Suprapubic skin (tissue), 4 donors: ENCODE data around the gene AVPI1. TPM values are rescaled to one million over a fixed set of nuclear protein-coding genes. Genes with fewer than 3 reads are reported as not detected.

Experiments used
- DNase-seq, 2 donors: peaks; one replicate each; pipeline ENCODE4 v3.0.0-alpha.2; 2019; ENCODE audit warnings: low spot score in 2 of 2
- H3K27ac ChIP-seq: fragments of 200-600 bp; sonication (generic); one replicate; pipeline ENCODE4 v1.5.1; 2019
- H3K27me3 ChIP-seq: fragments of 200-600 bp; sonication (generic); one replicate; pipeline ENCODE4 v1.5.1; 2019
- H3K36me3 ChIP-seq: fragments of 200-600 bp; sonication (generic); one replicate; pipeline ENCODE4 v1.5.1; 2019
- H3K4me1 ChIP-seq: fragments of 200-600 bp; sonication (generic); one replicate; pipeline ENCODE4 v1.5.1; 2019
- H3K4me3 ChIP-seq: fragments of 200-600 bp; sonication (generic); one replicate; pipeline ENCODE4 v1.5.1; 2019; ENCODE audit warnings: mild to moderate bottlenecking
- H3K9me3 ChIP-seq: fragments of 200-600 bp; sonication (generic); one replicate; pipeline ENCODE4 v1.5.1; 2019
- CTCF ChIP-seq, 2 donors: fragments of 200-600 bp in 1 of 2; fragments of 450-650 bp in 1 of 2; sonication (generic) in 1 of 2; IDR thresholded peaks; one replicate each; pipeline ENCODE4 v1.5.1; 2016 to 2019; ENCODE audit warnings: antibody characterized with exemption in 2 of 2, mild to moderate bottlenecking in 1 of 2, moderate library complexity in 1 of 2
- EP300 ChIP-seq: sonication (generic); formaldehyde crosslinking; IDR thresholded peaks from one replicate; pipeline ENCODE4 v1.6.1; 2017; ENCODE audit warnings: antibody characterized with exemption
- POLR2A ChIP-seq, 2 donors: fragments of 450-650 bp; IDR thresholded peaks; one replicate each; pipeline ENCODE4 v1.6.1; 2017; ENCODE audit warnings: antibody characterized with exemption in 2 of 2, mild to moderate bottlenecking in 2 of 2, moderate library complexity in 2 of 2
- POLR2AphosphoS5 ChIP-seq, 3 donors: sonication (generic); formaldehyde crosslinking; IDR thresholded peaks; one replicate each; pipeline ENCODE4 v1.6.1; 2017; ENCODE audit warnings: antibody characterized with exemption in 3 of 3
- WGBS: methylation state at CpG from one replicate; pipeline ENCODE4 v1.1.5; 2018; 5-methylcytosine and 5-hydroxymethylcytosine counted together
- total RNA-seq, 4 donors: library from RNA; depleted of rRNA; stranded (reverse); fragments of >200 nt; gene quantifications; one replicate each; pipeline ENCODE4 v1.1.0, GENCODE V29; 2016

AVPI1 gene
- total RNA-seq, 4 donors from 2014 or later: 118 to 178 (median 142) TPM

GRCh38 chr10:97635577-97635976 lies 51.5 kb downstream of the AVPI1 start:
- no peaks in the 10 kb centered on the region for H3K27me3 ChIP-seq
- TF ChIP-seq POLR2AphosphoS5 (IDR thresholded peaks at IDR 0.05): no peak
- TF ChIP-seq POLR2A (IDR thresholded peaks at IDR 0.05): no peak
- no peak for TF ChIP-seq CTCF (IDR thresholded peaks at IDR 0.05)
- TF ChIP-seq EP300: no peak
- H3K36me3 ChIP-seq: no peaks in the 10 kb centered on the region
- 93% methylated on average over 1 of the region's 1 CpG for WGBS
- H3K27ac ChIP-seq: no peak overlapping the region
- no peak overlapping the region for H3K4me3 ChIP-seq
- no peak for DNase-seq
- no peaks in the 10 kb centered on the region for H3K9me3 ChIP-seq
- peaks cover 9% of the 10 kb centered on the region for H3K4me1 ChIP-seq

- no peaks in the 10 kb centered on the region for H3K36me3 ChIP-seq
- TF ChIP-seq POLR2A (IDR thresholded peaks at IDR 0.05) (no peak), POLR2AphosphoS5 (IDR thresholded peaks at IDR 0.05) (no peak), CTCF (IDR thresholded peaks at IDR 0.05) (no peak), EP300 (no peak)
- WGBS: 80% methylated on average over 8 of the region's 8 CpGs
- peak overlapping the region; percentile 85 for H3K4me3 ChIP-seq
- H3K9me3 ChIP-seq: no peaks in the 10 kb centered on the region
- H3K4me1 ChIP-seq: peaks cover 6% of the 10 kb centered on the region
- DNase-seq: no peak
- H3K27ac ChIP-seq: no peak overlapping the region
- no peaks in the 10 kb centered on the region for H3K27me3 ChIP-seq
Measured at GRCh38 chr10:97633921-97634320, 53.1 kb downstream of the AVPI1 start.

GRCh38 chr10:97632949-97633884 lies 53.8 kb downstream of the AVPI1 start, which contains the start of gene MORN4:
MORN4 (minus strand) TSS chr10:97633500; CDS start chr10:97619653, 13,847 bp downstream.
- TF ChIP-seq POLR2AphosphoS5 (IDR thresholded peaks at IDR 0.05): peak in 1 of 3 donors; percentile 19
- no peak for TF ChIP-seq POLR2A (IDR thresholded peaks at IDR 0.05)
- peak; percentile 97 to 98 for DNase-seq
- Histone ChIP-seq H3K27ac (no peak within 1 kb of the TSS), H3K36me3 (no peaks in the 10 kb centered on the region), H3K4me1 (peaks cover 6% of the 10 kb centered on the region), H3K9me3 (no peaks in the 10 kb centered on the region), H3K4me3 (peak within 1 kb of the TSS; percentile 85), H3K27me3 (no peaks in the 10 kb centered on the region)
- 4% methylated on average over 47 of the region's 62 CpGs for WGBS

GRCh38 chr10:97631098-97631497 lies 55.9 kb downstream of the AVPI1 start:
- Histone ChIP-seq H3K36me3 (no peaks in the 10 kb centered on the region), H3K4me1 (peaks cover 6% of the 10 kb centered on the region), H3K27ac (no peak overlapping the region), H3K9me3 (no peaks in the 10 kb centered on the region), H3K4me3 (no peak overlapping the region), H3K27me3 (no peaks in the 10 kb centered on the region)
- no peak for TF ChIP-seq EP300
- TF ChIP-seq POLR2A (IDR thresholded peaks at IDR 0.05): no peak
- TF ChIP-seq CTCF (IDR thresholded peaks at IDR 0.05): no peak
- no peak for DNase-seq

GRCh38 chr10:97629289-97629688 lies 57.8 kb downstream of the AVPI1 start:
- TF ChIP-seq CTCF (IDR thresholded peaks at IDR 0.05) (no peak), EP300 (no peak), POLR2A (IDR thresholded peaks at IDR 0.05) (no peak), POLR2AphosphoS5 (IDR thresholded peaks at IDR 0.05) (no peak)
- no peaks in the 10 kb centered on the region for H3K27me3 ChIP-seq
- no peaks in the 10 kb centered on the region for H3K9me3 ChIP-seq
- H3K27ac ChIP-seq: no peak overlapping the region
- WGBS: 95% methylated on average over 5 of the region's 5 CpGs
- peaks cover 6% of the 10 kb centered on the region for H3K4me1 ChIP-seq
- H3K36me3 ChIP-seq: no peaks in the 10 kb centered on the region
- H3K4me3 ChIP-seq: no peak overlapping the region
- DNase-seq: no peak
